Measurements from ENCODE around the gene C10orf67. TPM values are rescaled to one million over a fixed set of nuclear protein-coding genes. Genes with fewer than 3 reads are reported as not detected.

The C10orf67 gene
- total and polyA plus RNA-seq, 2 experiments from 2014 or later: under 0.01 to 1.1 TPM

DNA sequence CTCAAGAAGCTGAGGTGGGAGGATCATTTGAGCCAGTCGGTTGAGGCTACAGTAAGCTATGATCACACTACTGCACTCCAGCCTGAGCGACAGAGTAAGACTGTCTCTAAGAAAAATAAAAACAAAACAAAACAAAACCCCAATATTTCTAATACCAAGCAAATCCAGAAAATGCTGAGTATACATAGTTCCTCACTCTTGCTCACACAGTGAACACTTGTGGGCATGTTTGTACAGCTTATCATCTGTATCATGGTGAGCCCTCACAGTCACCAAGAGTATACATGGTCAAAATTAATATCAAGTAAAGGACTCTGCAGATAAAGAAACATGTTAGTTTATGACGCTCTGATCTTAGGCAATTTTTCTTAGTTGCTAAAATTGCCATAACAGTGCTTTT is 41.5 kb upstream of the C10orf67 start:
- H3K36me3 ChIP-seq (ENCODE audit: low read depth): no peaks in the 10 kb centered on the region
- H4K20me1 ChIP-seq (ENCODE audit: insufficient read depth): no peaks in the 10 kb centered on the region
- TF ChIP-seq EZH2phosphoT487 (IDR thresholded peaks at IDR 0.05; ENCODE audit: insufficient read depth, low read depth) (no peak), EZH2 (IDR thresholded peaks at IDR 0.05; ENCODE audit: insufficient read depth, poor library complexity, severe bottlenecking) (no peak)
- 83 to 95% methylated on average over 3 of the region's 3 CpGs for WGBS, 2 experiments (ENCODE audit: low coverage in 1 of 2, low lambda C conversion rate in 2 of 2, missing lambda C conversion rate in 2 of 2)
- no peak for DNase-seq
- H3K79me2 ChIP-seq (ENCODE audit: insufficient read depth): no peaks in the 10 kb centered on the region
- no peaks in the 10 kb centered on the region for H3K9me3 ChIP-seq (ENCODE audit: low read depth)
- H3K4me1 ChIP-seq (ENCODE audit: insufficient read depth): 0 out of 2 replicates have a peak, but pooled peaks cover 8% of the 10 kb centered on the region
- no peak overlapping the region for H3K9ac ChIP-seq
- H3K4me3 ChIP-seq: no peak overlapping the region
- H3K9me2 ChIP-seq (ENCODE audit: insufficient read depth): no peaks in the 10 kb centered on the region
- H2AFZ ChIP-seq: no peak overlapping the region
- H3F3A ChIP-seq (ENCODE audit: insufficient read depth): peaks cover 7% of the 10 kb centered on the region; the same call in 1 of the 2 replicates
- no peak overlapping the region for H3K4me2 ChIP-seq (ENCODE audit: unreplicated experiment)
- in situ Hi-C loops (cut with MboI): no loop called here
- H3K27ac ChIP-seq: no peak overlapping the region
- no peaks in the 10 kb centered on the region for H3K27me3 ChIP-seq (replicated peaks; ENCODE audit: insufficient read depth)

- Histone ChIP-seq H3K4me2 (ENCODE audit: unreplicated experiment) (no peak overlapping the region), H3K9ac (no peak overlapping the region), H3K79me2 (ENCODE audit: insufficient read depth) (no peaks in the 10 kb centered on the region), H3K36me3 (ENCODE audit: low read depth) (no peaks in the 10 kb centered on the region), H3K27me3 (replicated peaks; ENCODE audit: insufficient read depth) (no peaks in the 10 kb centered on the region), H3F3A (ENCODE audit: insufficient read depth) (peaks cover 7% of the 10 kb centered on the region; the same call in 1 of the 2 replicates), H3K27ac (no peak overlapping the region), H3K4me3 (no peak overlapping the region), H3K9me2 (ENCODE audit: insufficient read depth) (no peaks in the 10 kb centered on the region), H4K20me1 (ENCODE audit: insufficient read depth) (no peaks in the 10 kb centered on the region), H3K9me3 (ENCODE audit: low read depth) (no peaks in the 10 kb centered on the region), H3K4me1 (ENCODE audit: insufficient read depth) (0 out of 2 replicates have a peak, but pooled peaks cover 8% of the 10 kb centered on the region), H2AFZ (no peak overlapping the region)
- 38 to 53% methylated on average over 1 of the region's 1 CpG for WGBS, 2 experiments (ENCODE audit: low coverage in 1 of 2, low lambda C conversion rate in 2 of 2, missing lambda C conversion rate in 2 of 2)
- in situ Hi-C loops (cut with MboI): no loop called here
- DNase-seq: peak; percentile 59
- TF ChIP-seq EZH2 (IDR thresholded peaks at IDR 0.05; ENCODE audit: insufficient read depth, poor library complexity, severe bottlenecking): no peak
- no peak for TF ChIP-seq EZH2phosphoT487 (IDR thresholded peaks at IDR 0.05; ENCODE audit: insufficient read depth, low read depth)
Measured at GRCh38 chr10:23384364-23384763, 39.8 kb upstream of the C10orf67 start.

DNA sequence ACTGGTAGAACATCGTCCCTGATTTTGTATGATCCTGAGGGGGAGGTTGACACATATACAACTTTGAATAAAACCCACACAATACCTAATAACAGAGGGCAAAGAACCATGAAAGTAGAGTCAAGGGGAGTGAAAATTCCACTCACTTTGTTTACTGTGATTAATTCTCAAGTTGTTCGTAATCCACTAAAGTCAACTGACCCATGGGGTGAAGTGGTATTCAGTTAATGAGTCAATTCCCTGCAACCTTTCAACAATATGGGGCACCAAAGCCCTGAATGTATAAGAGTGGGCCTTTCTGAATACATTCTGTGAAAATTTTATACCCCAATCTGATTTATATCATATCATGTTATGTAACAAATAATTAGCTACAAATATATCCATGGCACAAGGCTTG is 39.0 kb upstream of the C10orf67 start:
- H4K20me1 ChIP-seq (ENCODE audit: insufficient read depth): no peaks in the 10 kb centered on the region

DNA sequence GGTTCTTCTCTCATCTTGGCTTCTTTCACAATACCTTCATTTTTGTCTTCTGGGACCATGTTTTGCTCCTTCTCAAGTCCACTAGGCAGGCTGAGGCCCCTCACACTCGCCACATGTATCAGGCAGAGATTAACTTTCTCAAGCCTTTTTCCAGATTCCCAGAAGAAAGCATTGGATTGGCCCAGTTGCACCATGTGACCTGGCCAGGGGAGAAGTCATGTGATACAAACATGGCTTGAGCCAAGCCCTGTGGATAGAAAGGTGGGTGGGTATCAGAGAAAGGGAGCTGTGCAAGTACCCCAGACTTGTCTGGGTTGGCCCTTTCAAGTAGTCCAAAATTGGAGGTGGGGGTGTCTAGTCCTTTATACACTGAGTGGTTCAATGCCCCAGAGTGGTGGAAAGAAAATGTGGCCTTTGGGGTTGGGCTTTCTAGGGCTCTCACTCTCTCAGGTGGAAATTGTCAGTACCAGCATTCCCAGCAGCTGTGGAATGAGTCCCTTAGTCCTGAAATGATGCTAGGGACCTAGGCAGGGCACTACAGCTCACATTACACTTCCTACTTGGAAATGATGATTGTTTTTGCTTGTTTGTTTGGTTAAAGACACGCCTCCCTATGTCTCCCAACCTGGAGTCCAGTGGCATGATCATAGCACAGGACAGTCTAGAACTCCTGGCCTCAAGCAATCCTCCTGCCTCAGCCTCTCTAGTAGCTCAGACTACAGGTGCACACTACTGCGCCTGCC is 36.9 kb upstream of the C10orf67 start:
- H3K9ac ChIP-seq: no peak overlapping the region
- H3K79me2 ChIP-seq (ENCODE audit: insufficient read depth): no peaks in the 10 kb centered on the region
- H4K20me1 ChIP-seq (ENCODE audit: insufficient read depth): no peaks in the 10 kb centered on the region
- no peak overlapping the region for H3K4me2 ChIP-seq (ENCODE audit: unreplicated experiment)
- H3K9me3 ChIP-seq (ENCODE audit: low read depth): no peaks in the 10 kb centered on the region
- no peaks in the 10 kb centered on the region for H3K36me3 ChIP-seq (ENCODE audit: low read depth)
- H3K27me3 ChIP-seq (replicated peaks; ENCODE audit: insufficient read depth): no peaks in the 10 kb centered on the region
- peaks cover 7% of the 10 kb centered on the region; the same call in 1 of the 2 replicates for H3F3A ChIP-seq (ENCODE audit: insufficient read depth)
- in situ Hi-C loops (cut with MboI): no loop called here
- no peak overlapping the region for H2AFZ ChIP-seq
- WGBS, 2 experiments (ENCODE audit: low coverage in 1 of 2, low lambda C conversion rate in 2 of 2, missing lambda C conversion rate in 2 of 2): 49 to 57% methylated on average over 3 of the region's 3 CpGs
- no peaks in the 10 kb centered on the region for H3K9me2 ChIP-seq (ENCODE audit: insufficient read depth)
- no peak for TF ChIP-seq EZH2phosphoT487 (IDR thresholded peaks at IDR 0.05; ENCODE audit: insufficient read depth, low read depth)
- TF ChIP-seq EZH2 (IDR thresholded peaks at IDR 0.05; ENCODE audit: insufficient read depth, poor library complexity, severe bottlenecking): no peak
- no peak overlapping the region for H3K4me3 ChIP-seq
- no peak for DNase-seq
- H3K4me1 ChIP-seq (ENCODE audit: insufficient read depth): 0 out of 2 replicates have a peak, but pooled peaks cover 8% of the 10 kb centered on the region
- no peak overlapping the region for H3K27ac ChIP-seq

More for the DNA sequence above, 39.0 kb upstream of the C10orf67 start:
- Histone ChIP-seq H3K9ac (no peak overlapping the region), H3K4me3 (no peak overlapping the region), H3K27ac (no peak overlapping the region), H2AFZ (no peak overlapping the region), H3K4me1 (ENCODE audit: insufficient read depth) (0 out of 2 replicates have a peak, but pooled peaks cover 8% of the 10 kb centered on the region), H3K9me2 (ENCODE audit: insufficient read depth) (no peaks in the 10 kb centered on the region), H3K36me3 (ENCODE audit: low read depth) (no peaks in the 10 kb centered on the region), H3K79me2 (ENCODE audit: insufficient read depth) (no peaks in the 10 kb centered on the region), H3F3A (ENCODE audit: insufficient read depth) (peaks cover 7% of the 10 kb centered on the region; the same call in 1 of the 2 replicates), H3K27me3 (replicated peaks; ENCODE audit: insufficient read depth) (no peaks in the 10 kb centered on the region), H3K9me3 (ENCODE audit: low read depth) (no peaks in the 10 kb centered on the region), H3K4me2 (ENCODE audit: unreplicated experiment) (no peak overlapping the region)
- in situ Hi-C loops (cut with MboI): no loop called here
- TF ChIP-seq EZH2phosphoT487 (IDR thresholded peaks at IDR 0.05; ENCODE audit: insufficient read depth, low read depth) (no peak), EZH2 (IDR thresholded peaks at IDR 0.05; ENCODE audit: insufficient read depth, poor library complexity, severe bottlenecking) (no peak)
- DNase-seq: no peak
- WGBS, 2 experiments (ENCODE audit: low coverage in 1 of 2, low lambda C conversion rate in 2 of 2, missing lambda C conversion rate in 2 of 2): 89 to 90% methylated on average over 2 of the region's 2 CpGs
